Measurements from ENCODE around the gene CAPN10. TPM values are rescaled to one million over a fixed set of nuclear protein-coding genes. Genes with fewer than 3 reads are reported as not detected.

Gene CAPN10
- total RNA-seq, 1 donor from 2014 or later, result 47.8 TPM

DNA sequence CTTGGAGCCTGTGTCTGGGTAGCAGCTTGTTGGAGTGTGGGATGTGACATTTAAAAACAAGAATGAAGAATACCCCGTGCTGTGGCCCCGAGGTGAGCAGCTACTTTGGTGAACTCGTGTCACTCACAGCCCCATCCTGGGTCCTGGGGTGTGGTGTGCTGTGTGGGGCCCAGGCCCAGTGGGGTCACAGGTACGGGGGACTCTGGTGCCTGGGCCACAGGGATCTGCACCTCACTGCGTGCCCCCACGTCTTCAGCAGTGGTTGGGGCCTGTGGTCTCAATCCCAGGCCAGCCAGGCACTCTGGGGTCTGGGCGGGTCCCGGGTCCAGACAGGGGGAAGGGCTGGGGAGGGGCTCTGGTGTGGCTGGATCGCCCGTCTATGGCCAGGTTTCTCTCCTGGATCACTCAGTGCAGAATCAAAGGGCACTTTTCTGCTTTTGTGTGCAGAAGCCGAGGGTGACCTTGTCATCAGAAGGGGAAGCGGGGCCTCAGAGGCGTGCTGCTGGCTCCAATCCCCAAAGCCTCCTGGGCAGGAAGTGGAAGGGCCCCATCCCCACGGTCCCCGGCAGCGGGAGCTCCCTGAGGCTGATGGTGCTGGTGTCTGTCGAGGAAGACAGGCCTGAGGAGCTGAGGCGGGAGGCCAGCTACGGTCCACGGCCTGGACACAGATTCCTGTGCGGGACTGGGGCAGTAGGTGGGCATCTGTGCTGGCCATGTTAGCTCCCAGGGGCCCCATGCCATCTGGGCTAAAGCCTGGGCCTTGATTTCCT lies 40.2 kb downstream of the CAPN10 start:
- TF ChIP-seq, protein P1, sequence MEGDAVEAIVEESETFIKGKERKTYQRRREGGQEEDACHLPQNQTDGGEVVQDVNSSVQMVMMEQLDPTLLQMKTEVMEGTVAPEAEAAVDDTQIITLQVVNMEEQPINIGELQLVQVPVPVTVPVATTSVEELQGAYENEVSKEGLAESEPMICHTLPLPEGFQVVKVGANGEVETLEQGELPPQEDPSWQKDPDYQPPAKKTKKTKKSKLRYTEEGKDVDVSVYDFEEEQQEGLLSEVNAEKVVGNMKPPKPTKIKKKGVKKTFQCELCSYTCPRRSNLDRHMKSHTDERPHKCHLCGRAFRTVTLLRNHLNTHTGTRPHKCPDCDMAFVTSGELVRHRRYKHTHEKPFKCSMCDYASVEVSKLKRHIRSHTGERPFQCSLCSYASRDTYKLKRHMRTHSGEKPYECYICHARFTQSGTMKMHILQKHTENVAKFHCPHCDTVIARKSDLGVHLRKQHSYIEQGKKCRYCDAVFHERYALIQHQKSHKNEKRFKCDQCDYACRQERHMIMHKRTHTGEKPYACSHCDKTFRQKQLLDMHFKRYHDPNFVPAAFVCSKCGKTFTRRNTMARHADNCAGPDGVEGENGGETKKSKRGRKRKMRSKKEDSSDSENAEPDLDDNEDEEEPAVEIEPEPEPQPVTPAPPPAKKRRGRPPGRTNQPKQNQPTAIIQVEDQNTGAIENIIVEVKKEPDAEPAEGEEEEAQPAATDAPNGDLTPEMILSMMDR (IDR thresholded peaks at IDR 0.05; ENCODE audit: unreplicated experiment), result no peak
- no peaks in the 10 kb centered on the region for H3K36me3 Mint-ChIP-seq (ENCODE audit: low read depth, unreplicated experiment)
- H3K27me3 Mint-ChIP-seq (ENCODE audit: unreplicated experiment), result peaks cover 9% of the 10 kb centered on the region
- H3K4me1 Mint-ChIP-seq (ENCODE audit: unreplicated experiment), result peaks cover 3% of the 10 kb centered on the region
- no peak overlapping the region for H3K4me3 Mint-ChIP-seq (ENCODE audit: unreplicated experiment)
- H3K9me3 Mint-ChIP-seq (ENCODE audit: unreplicated experiment), result no peaks in the 10 kb centered on the region
- no peak for DNase-seq (ENCODE audit: low spot score)
- no peak overlapping the region for H3K27ac Mint-ChIP-seq (ENCODE audit: unreplicated experiment)

DNA sequence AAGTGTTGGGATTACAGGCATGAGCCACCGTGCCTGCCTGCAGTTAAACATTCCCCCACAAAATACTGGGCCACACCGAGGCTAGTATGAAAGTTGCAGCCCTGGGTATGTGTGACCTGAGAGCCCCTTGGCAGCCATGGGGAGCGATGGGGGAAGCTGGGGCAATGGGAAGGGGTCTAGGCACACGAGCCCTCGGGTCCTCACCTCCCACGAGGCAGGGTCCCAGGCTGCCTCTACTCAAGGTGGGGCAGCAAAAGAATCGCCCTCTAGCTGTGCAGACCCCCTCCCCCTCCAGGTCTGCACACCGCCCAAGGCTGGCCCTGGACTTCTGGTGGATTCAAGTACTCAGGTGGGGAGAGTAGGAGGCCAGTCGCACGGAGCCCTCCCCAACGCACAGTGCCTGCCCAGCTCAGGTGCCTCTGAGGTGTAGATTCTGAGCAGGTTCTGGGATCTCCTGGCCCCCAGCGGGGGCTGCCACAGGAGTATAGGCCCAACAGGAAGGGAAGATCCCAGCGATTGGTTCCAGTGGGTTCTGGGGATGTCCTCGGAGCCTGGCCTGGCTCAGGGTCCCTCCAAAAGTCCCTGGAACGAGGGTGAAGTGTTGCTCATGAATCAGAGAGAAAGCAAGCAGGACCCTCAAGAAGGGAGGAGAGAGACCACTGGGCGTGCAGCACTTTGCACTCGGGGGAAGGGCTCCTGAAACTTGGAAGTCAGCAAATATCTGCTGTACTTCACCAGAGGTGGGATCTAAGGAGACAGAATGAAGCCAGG lies 41.4 kb downstream of the CAPN10 start:
- Mint-ChIP-seq H3K27me3 (ENCODE audit: unreplicated experiment) (peaks cover 4% of the 10 kb centered on the region), H3K4me3 (ENCODE audit: unreplicated experiment) (no peak overlapping the region), H3K36me3 (ENCODE audit: low read depth, unreplicated experiment) (peaks cover 2% of the 10 kb centered on the region), H3K27ac (ENCODE audit: unreplicated experiment) (no peak overlapping the region), H3K4me1 (ENCODE audit: unreplicated experiment) (no peaks in the 10 kb centered on the region), H3K9me3 (ENCODE audit: unreplicated experiment) (peaks cover 6% of the 10 kb centered on the region)
- TF ChIP-seq, protein P1 (IDR thresholded peaks at IDR 0.05; ENCODE audit: unreplicated experiment), result no peak
- DNase-seq (ENCODE audit: low spot score), result no peak

DNA sequence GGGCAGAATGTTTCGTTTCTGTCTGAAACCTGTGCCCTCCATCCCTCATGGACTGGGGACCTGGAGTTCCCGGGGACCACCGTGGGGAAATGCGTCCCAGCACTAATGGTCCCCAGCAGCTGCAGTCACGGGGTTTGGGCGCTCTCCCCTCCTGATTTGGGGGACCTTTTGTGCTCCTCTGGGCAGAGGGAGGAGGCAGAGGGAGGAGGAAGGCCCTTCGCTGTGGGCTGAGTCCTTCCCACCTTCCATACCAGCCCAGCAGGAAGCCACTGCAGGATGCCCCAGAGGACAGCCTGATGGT lies 41.9 kb downstream of the CAPN10 start:
- H3K4me1 Mint-ChIP-seq (ENCODE audit: unreplicated experiment), result no peaks in the 10 kb centered on the region
- peaks cover 11% of the 10 kb centered on the region for H3K9me3 Mint-ChIP-seq (ENCODE audit: unreplicated experiment)
- H3K27ac Mint-ChIP-seq (ENCODE audit: unreplicated experiment), result no peak overlapping the region
- H3K4me3 Mint-ChIP-seq (ENCODE audit: unreplicated experiment), result no peak overlapping the region
- no peak for DNase-seq (ENCODE audit: low spot score)
- H3K36me3 Mint-ChIP-seq (ENCODE audit: low read depth, unreplicated experiment), result peaks cover 5% of the 10 kb centered on the region
- H3K27me3 Mint-ChIP-seq (ENCODE audit: unreplicated experiment), result peaks cover 4% of the 10 kb centered on the region
- TF ChIP-seq, protein P1 (IDR thresholded peaks at IDR 0.05; ENCODE audit: unreplicated experiment), result no peak

DNA sequence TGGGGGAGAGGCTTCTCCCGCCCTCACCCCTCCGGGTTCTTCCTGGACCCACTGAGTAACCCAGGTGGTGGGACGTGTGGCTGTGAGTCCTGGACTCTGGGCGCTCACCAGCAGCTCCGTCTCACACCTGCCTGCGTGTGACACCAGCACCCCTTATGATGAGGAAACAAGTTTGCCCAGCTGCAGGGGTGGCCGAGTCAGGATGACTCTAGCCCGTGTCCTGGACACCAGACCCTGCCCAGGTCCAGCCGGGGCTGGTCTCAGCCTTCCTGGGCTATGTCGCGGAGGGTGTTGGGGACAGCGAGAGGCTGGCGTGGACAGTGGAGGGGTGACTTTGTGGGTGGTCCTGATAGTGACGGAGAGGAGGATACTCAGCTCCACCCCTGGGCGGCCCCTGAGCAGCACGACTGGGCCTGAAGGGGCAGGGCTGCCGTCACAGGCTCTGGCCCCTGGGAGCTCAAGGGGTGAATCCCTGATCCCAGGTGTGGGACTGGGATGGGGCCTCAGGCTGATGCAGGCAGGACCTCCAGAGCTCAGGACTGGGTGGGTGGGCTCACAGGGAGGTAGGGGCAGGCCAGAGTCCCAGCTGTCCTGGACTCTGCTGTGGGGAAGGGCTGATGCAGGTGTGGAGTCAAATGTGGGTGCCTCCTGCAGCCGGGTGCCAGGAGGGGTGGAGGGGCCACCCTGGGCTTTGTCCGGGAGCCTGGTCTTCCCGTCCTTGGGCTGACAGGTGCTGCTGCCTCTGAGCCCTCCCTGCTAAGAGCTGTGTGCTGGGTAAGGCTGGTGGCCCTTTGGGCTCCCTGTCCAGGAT lies 42.5 kb downstream of the CAPN10 start:
- peaks cover 5% of the 10 kb centered on the region for H3K27me3 Mint-ChIP-seq (ENCODE audit: unreplicated experiment)
- TF ChIP-seq, protein P1 (IDR thresholded peaks at IDR 0.05; ENCODE audit: unreplicated experiment), result no peak
- no peak overlapping the region for H3K27ac Mint-ChIP-seq (ENCODE audit: unreplicated experiment)
- peaks cover 7% of the 10 kb centered on the region for H3K36me3 Mint-ChIP-seq (ENCODE audit: low read depth, unreplicated experiment)
- no peak overlapping the region for H3K4me3 Mint-ChIP-seq (ENCODE audit: unreplicated experiment)
- H3K9me3 Mint-ChIP-seq (ENCODE audit: unreplicated experiment), result peaks cover 12% of the 10 kb centered on the region
- H3K4me1 Mint-ChIP-seq (ENCODE audit: unreplicated experiment), result no peaks in the 10 kb centered on the region
- DNase-seq (ENCODE audit: low spot score), result no peak
